NCI-H128 (cell line): ENCODE measurements around the gene AOAH.
"Not testable (repeated sequence)": the region's sequence is repeated elsewhere in the genome, so short reads cannot be mapped to it uniquely, and the experiment has no call there.

ENCODE experiments used
- DNase-seq: peaks from one replicate; lab custom pipeline; 2025; ENCODE audit not compliant: unreplicated experiment; lab: John Stamatoyannopoulos, UW

Gene AOAH

DNA sequence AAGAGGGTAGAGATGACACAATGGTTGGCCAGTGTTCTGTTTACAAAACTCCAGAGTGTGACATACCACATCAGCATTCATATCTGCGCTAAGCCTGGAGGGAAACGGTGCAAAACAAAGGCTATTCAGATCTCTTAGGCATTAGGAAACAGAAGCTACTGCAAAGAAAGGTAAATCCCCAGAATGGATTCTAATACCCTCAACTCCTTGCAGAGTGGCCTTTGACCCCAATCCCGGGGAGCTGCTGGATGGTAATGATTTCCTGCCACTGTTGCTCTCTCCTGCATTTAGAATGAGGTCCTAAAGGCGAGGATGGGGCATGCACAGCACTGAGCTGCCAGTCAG is 65.2 kb downstream of the AOAH start:
- no peak for DNase-seq

DNA sequence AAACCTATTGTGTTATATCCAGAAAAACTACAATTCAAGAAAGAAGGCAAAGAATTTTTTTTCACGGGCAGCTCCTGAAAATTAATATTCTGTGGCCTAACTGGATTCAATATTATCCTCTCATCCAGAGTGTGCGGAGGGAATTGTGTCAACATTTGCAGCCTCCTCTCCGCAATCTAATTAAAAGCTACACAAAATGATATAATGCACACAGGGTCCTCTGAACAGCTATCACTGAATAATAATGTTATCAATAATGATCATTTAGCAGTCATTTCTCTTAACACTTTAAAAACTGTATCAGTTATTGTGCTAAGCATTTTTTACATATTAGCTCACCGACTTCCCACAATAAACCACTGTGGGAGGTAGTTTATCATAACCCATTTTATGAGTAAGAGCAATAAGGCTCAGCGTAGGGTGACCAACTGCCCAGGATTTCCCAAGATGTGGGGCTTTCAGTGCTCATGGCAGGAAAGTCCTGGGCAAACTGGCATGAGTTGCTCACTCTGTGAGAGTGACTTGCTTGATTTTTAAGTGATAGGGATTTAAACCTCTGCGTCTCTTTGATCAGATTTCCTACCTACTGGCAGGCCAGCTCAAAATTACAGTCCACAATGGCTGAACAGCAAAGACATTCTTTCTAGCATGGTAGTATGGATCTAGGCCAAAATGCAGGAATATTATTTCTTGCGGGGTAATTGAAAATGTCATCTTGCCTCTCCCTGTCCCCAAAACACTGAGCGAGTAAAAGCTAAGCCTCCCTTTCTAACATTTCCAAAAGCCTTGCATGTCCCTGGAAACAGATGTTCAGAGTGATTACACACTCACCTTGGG is 65.7 kb downstream of the AOAH start:
- DNase-seq = no peak

DNA sequence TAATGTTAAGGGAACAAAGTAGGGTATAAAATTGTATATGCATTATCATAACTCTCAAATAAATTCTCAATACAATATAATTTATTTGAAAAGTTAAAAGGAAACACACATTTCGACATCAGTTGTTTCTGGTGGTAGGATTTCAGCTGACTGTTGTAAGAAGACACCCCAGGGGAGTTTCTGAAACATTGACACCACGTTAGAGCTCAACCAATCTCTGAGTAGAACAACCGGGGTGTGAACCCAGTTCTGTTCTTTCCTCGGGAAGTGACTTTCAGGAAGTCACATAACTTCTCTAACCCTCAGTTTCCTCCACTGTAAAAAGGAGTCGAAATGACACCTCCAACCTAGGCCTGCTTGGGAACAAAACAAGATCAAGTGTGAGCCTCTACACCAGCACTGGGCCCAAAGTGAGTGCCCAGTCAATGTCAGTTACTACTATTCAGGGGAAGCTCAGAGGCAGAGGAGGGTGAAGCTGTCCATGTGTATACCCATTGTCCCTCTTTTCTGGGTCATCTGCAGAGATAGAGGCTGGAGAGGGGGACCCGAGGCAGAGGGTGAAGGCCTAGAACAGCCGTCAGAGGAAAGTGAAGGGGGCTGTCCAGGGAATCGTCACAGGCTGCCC is 67.1 kb downstream of the AOAH start:
- no peak for DNase-seq

GRCh38 chr7:36654436-36654835 is 69.9 kb downstream of the AOAH start:
- DNase-seq = no peak

DNA sequence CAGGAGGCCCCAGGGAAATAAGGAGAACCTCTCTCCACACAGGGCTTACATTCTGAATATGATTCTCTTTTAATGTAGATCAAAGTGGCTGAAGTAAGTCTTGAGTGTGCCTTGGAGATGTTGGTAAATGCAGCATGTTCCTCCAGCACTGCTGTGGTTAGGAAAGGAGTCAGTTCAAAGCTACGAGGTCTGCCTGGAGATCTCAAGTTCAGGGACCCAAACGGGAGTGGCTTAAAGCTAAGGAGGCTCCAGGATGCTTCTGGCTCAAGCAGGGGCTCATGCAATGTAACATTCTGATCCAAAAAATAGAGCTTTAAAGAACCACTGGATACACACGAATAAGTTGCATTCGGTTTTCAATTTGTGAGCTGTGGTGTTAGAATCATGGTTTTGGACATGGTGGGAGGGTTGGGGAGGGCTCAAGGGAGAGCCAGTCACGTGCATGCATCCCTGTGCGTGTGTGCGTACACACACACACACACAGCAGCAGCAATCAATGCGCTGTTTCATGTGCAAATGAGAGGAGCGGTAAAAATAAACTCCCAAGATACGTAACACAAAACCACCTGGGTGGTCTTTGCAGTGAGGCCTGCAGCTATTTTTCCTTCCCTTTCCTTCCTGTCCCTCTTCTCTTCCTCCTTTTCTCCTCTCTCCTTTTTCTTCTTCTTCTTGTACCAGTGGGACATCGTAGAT is 70.5 kb downstream of the AOAH start:
- DNase-seq = no peak

- DNase-seq = no peak
Observed at GRCh38 chr7:36653008-36653662, 71.2 kb downstream of the AOAH start.

GRCh38 chr7:36652431-36652830 is 71.9 kb downstream of the AOAH start:
- no peak for DNase-seq

GRCh38 chr7:36651404-36651803 is 72.9 kb downstream of the AOAH start:
- DNase-seq = no peak

DNA sequence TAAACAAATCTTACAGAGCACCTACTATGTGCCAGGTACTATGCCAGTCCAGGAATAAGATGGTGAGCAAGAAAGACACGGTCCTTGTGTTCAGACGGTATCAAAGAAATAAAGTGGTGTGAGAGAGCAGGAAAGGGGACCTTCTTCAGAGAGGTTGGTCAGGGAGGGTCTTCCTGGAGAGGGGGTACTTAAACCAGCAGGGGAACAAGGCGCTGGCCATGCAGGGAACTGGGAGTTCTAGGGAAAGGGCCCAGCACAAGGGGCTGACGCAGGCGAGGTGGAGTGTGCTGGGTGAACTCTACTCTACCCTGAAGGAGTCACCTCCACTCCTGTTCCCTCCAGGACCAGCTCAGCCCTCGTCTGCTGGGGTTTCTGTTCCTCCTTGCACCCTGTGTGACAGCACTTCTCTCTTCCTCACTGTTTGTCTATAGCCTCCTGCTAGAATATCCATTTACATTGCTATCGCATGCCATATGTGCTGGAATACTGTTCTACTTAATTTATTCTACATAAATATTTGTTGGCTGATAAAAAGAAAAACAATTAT is 73.5 kb downstream of the AOAH start:
- no peak for DNase-seq

DNA sequence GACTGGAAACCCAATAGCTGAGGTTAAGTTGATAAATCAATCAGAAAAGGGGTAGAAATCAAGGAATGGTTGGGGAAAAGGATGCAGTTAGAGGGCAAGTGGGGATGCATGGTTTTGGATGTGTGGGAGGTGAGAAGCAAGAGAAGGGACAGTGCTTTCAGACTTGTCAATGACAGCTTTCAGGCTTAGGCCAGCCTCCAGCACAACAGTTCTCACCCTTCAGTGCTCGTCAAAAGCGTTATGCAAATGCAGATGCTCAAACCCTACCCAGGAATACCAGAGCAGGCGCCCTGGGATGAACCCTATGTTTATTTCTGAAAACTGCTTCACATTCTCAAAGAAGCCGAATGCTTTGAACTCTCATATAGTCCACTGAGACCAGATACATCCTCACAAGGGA is 74.0 kb downstream of the AOAH start:
- no peak for DNase-seq

- DNase-seq = not testable (repeated sequence)
Observed at GRCh38 chr7:36649319-36649718, 75.0 kb downstream of the AOAH start.

GRCh38 chr7:36648441-36648840 is 75.9 kb downstream of the AOAH start:
- DNase-seq = no peak

GRCh38 chr7:36644625-36645422 is 79.5 kb downstream of the AOAH start:
- DNase-seq = no peak

- DNase-seq = no peak
Observed at GRCh38 chr7:36642414-36642813, 81.9 kb downstream of the AOAH start.

DNA sequence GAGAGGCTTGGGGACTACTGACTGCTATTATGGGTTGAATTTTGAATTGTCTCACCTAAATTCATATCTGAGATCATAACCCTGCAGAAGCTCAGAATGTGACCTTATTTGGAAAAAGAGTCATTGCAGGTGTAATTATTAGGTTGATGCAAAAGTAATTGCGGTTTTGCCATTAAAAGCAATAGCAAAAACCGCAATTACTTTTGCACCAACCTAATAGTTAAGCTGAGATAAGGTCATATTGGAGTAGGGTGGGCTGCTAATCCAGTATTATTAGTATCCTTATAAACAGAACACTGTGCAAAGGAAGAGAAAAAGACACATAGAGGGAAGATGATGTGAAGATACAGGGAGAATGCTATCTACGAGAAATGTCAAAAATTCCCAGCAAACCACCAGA is 82.3 kb downstream of the AOAH start:
- DNase-seq = no peak

DNA sequence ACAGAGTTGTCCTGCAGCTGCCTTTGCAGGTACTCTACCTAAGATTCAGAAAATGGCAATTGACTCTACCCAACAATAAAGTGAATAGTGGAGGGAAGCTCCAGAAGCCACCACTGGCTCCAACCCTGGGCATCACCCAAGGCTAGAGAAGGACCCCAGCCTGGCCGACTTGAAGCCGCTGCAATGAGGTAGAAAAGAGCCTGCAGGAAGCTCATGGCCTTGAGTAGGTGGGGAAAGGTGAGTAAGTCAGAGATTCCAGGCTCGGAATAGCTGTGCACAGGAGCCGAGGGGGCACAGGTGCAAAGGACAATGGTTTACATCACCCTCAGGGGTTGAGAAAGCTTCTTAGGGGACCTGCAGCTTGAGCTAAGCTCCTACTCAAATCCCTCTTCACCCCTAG is 83.6 kb downstream of the AOAH start:
- DNase-seq = no peak

GRCh38 chr7:36639826-36640225 is 84.5 kb downstream of the AOAH start:
- no peak for DNase-seq

GRCh38 chr7:36638586-36639263 is 85.6 kb downstream of the AOAH start:
- no peak for DNase-seq

- no peak for DNase-seq
Observed at GRCh38 chr7:36638140-36638539, 86.2 kb downstream of the AOAH start.

GRCh38 chr7:36637417-36637816 is 86.9 kb downstream of the AOAH start:
- DNase-seq = no peak
